NCI-H526 treated with DMSO at 0.1 percent for 48 hours (cell line): ENCODE results near the gene ZNF511.
A peak's percentile ranks its signal among the peaks of the same experiment; 100 is the strongest.

ENCODE experiments used
- DNase-seq: peaks from one replicate; lab custom pipeline; 2025; lab: John Stamatoyannopoulos, UW

The ZNF511 gene

DNA sequence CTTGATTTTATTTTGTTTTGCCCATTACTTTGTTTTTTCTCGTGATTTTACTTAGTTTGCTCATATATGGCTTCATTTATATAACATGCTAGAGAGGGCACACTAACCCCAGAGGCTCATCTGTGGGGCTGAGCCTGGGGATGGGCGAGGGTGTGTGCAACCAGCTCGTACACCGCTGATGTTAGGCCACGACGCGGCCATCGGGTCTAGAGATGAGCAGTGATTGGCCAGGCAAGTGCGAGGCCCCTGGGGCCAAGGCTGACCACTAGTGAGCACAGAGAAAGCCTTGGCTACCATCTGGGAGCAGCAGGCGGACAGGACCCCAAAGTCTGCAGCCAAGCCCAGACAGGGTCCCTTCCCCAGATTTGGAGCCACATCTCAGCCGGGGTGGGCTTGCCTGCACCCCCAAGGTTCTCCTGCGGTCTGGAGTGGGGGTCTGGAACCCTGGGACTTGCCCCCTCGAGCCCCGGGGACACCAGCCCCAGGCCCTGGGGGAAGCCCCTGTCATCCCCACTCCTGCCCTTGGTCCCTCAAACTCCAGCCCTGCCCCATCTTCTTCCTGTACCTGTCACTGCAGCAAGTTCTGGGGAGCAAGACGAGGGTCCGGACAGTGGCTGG, 45.4 kb downstream of the ZNF511 start:
- no peak for DNase-seq

- DNase-seq, result no peak
Observed at GRCh38 chr10:133354672-133355240, 46.0 kb downstream of the ZNF511 start.

- no peak for DNase-seq
Observed at GRCh38 chr10:133355266-133355665, 46.6 kb downstream of the ZNF511 start.

DNA sequence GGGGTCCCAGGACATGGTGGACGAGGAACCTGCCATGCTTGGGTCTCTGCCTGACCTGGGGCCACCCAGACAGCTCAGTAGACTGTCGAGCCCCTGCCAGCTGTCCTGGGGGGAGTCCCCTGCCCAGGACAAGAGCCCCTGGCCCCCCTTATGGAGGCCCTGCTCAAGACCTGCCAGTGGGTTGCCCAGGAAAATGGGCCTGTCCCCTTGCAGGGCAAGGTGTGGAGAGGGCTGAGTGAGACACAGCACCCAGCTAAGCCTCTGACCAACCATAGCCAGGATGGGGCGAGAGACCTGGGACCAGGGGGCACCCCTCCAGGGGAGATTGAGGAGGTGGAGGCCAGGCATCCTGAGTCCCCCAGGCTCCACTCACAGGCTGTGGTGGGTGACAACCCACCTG, 47.3 kb downstream of the ZNF511 start:
- no peak for DNase-seq

GRCh38 chr10:133356549-133357284, 48.0 kb downstream of the ZNF511 start:
- no peak for DNase-seq

DNA sequence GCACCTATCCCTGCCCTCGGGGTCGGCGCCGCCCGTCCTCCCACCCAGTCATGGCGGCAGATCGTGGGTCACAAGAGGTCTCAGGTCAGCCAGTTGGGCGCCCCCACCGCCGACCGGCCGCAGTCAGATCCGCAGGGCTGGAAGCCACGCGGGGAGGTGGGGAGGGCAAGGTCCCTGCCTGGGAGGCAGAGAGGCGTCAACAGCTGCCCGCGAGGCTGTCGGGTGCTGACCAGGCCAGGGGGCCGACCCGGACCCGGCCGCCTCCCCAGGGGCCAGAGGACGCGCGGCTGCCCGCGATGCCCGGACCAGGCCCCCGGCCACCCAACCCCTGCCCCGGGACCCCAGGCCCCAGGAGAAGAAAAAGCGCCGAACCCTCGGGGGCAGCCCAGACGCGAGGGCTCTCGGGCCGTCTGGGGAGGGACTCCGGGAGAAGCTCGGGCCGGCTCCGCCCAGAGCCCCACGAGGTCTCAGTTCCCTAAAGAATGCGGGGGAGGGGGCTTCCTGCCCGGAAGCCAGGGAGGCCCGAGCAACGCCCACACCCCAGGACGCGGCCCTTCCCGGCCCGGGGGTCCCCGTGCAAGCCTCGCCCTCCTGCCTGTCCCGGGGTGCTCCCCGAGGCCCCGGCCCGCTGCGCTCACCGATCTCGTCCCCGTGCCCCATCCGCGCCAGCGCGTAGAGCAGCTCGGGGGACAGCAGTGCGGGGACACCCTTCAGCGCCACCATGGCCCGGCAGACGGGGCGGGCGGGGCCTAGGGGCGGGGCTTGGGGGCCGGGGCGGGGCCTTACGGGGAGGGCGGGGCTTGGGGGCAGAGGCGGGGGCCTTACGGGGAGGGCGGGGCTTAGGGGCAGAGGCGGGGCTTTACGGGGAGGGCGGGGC, 48.8 kb downstream of the ZNF511 start, which contains the start of gene FUOM:
FUOM (minus strand) TSS at position 735 of the 877 bp plus-strand sequence; CDS start at position 723, 12 bp downstream.
- no peak for DNase-seq

DNA sequence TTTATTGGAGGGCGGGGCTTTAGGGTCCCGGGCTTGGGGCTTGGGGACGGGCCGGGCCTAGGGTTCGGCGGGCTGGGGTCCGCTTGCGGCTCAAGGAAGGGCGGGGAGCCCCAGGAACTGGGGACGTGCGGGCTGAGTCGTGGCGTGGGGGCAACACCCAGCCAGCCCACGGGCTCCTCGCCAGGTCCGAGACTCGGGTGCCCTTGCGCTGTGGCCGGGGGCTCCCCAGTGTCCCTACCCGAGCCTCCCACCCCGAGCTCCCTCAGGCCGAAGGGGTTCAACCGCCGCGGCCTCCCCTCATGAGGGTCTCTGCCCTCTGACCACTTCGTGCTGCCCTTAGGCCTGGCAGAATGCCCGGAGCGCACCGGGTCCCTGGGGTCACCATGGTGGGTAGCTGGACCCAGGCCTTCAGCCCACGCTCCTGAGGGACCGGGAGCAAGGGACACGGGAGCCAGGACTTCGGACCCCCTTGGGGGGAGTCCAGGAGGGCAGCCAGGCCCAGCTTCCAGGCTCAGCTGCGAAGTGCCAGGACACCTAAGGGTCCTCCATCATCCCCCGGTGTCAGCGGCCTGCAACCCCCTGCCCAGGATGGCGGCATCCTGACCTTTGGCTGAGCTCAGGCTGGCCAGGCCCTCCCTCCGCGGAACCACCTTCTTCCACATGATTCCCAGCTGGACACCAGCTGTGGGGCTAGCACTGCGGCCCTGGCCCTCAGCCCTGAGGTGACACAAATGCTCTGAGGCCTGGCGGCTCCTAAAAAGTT, 49.6 kb downstream of the ZNF511 start:
- DNase-seq, result no peak

DNA sequence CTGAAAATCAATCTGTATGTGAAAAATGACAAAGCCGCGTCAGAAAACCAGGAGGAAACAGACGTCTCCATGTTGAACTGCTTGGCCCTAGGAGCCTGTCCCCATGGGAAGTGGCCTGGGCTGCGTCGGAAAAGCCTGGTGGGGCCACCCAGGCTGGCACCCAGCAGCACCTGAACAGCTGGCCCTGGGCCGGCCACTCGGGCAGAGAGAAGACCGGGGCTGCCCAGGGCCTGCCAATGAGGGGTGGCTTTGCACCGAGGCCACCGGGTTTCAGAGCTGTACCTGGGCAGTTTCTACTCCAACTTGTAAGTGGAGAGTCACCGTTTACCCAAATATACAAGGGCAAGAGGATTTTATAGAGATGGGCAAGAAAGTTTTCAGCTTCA, 50.2 kb downstream of the ZNF511 start:
- no peak for DNase-seq

- DNase-seq, result peak; percentile 14
Observed at GRCh38 chr10:133359554-133359971, 50.8 kb downstream of the ZNF511 start.

DNA sequence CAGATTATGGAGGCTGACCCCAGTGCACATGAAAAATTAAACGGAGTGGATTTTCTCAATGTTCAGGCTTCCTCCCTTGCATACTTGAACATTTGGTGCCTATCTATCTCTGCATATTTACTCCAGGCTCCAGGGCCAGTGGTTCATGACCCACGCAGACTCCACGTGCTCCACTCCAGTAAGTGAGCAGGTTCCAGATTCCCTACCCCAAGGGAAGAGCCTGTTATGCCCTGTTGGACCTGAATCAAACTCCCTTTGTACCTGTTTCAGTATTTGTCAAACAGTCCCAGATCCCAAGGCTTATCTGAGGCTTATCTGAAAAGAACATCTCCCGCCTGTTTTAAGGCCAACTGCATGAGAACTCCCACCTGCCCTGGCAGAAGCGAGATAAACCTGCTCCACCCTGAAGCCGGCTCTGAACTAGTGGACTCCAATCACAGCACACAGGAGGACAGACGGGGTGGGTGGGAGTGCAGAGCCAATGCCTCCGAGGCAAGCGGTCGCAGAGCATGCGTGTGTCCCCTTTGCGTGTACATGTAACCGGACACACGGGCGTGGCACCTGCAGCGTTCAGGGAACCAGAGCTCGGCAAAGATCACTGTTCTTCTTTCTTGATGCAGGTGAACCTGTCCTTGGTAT, 51.4 kb downstream of the ZNF511 start:
- no peak for DNase-seq

DNA sequence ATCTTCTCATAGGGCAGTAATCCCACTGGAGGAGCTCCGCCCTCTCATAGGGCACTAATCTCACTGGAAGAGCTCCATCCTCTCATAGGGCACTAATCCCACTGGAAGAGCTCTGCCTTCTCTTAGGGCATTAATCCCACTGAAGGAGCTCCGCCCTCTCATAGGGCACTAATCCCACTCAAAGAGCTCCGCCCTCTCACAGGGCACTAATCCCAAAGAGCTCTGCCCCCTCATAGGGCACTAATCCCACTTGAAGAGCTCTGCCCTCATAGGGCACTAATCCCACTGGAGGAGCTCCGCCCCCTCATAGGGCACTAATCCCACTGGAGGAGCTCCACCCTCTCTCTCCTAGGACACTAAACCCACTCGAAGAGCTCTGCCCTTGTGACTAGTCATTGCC, 52.5 kb downstream of the ZNF511 start:
- DNase-seq, result no peak

DNA sequence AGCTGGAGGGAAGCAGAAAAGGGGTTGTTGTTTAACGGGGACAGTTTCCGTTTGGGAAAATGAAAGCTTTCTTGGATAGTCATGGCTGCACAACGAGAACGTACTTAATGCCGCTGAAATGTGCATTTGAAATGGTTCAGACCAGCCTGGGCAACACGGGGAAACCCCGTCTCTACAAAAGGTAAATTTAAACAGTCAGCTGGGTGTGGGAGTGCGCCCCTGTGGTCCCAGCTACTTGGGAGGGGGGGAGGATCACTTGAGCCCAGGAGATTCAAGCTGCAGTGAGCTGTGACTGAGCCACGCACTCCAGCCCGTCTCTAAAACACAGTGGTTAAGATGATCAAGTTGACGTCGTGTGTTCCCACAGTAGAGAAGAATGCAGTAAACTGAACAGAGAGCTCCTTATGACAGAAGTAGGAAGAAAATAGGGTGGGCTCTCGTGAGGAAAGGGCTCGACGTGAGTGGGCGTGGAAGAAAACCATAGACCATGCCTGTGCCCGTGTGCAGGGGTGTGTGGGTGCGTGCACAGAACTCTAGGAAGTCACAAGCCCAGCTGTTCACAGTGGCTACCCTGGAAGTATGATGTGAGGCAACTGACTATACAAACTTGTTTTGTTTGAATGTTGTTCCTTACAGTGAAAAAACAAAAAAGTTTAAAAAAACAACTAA, 53.2 kb downstream of the ZNF511 start:
- DNase-seq, result no peak
